H1 (cell line): ENCODE data around the gene CLDN25. TPM values are rescaled to one million over a fixed set of nuclear protein-coding genes. Genes with fewer than 3 reads are reported as not detected.

Experiments
- JUN ChIP-seq: IDR thresholded peaks from 2 replicates; pipeline ENCODE4 v1.6.1; 2011; ENCODE audit warnings: low read depth, mild to moderate bottlenecking, improper control_type of control experiment, low read length
- KDM1A ChIP-seq: fragments of 200-600, 300-600 bp; sonication (generic); IDR thresholded peaks from 2 replicates; pipeline ENCODE4 v1.7.1; 2016; ENCODE audit warnings: mild to moderate bottlenecking, low read length, borderline replicate concordance
- MAFK ChIP-seq: IDR thresholded peaks from 2 replicates; pipeline ENCODE4 v1.6.1; 2012; ENCODE audit warnings: low read depth, mild to moderate bottlenecking, improper control_type of control experiment, low read length
- NRF1 ChIP-seq: IDR thresholded peaks from 2 replicates; pipeline ENCODE4 v1.6.1; 2011; ENCODE audit warnings: mild to moderate bottlenecking, low read depth, low read length, improper control_type of control experiment
- RNF2 ChIP-seq: fragments of 200-900, 300-1000 bp; sonication (generic); IDR thresholded peaks from 2 replicates; pipeline ENCODE4 v1.7.1; 2016; ENCODE audit warnings: borderline replicate concordance, low read depth, mild to moderate bottlenecking, antibody characterized with exemption, low read length; ENCODE audit not compliant: poor library complexity, severe bottlenecking; ENCODE audit errors: missing control alignments
- SP2 ChIP-seq: IDR thresholded peaks from 2 replicates; pipeline ENCODE4 v1.6.1; 2012; ENCODE audit warnings: mild to moderate bottlenecking, low read length, inconsistent platforms
- polyA plus RNA-seq, 7 experiments: library from polyadenylated mRNA; depleted of rRNA in 3 of 7; stranded (reverse) in 5 of 7; unstranded in 2 of 7; fragments of >200 nt in 5 of 7; fragments of 200-250 nt in 2 of 7; gene quantifications; 1 replicate in 5 of 7; 2 replicates in 1 of 7; 4 replicates in 1 of 7; pipeline versions ENCODE4 v1.2.1 to v1.2.3, GENCODE V29; 2011 to 2013; ENCODE audit warnings: missing spikeins in 2 of 7, mixed read lengths in 2 of 7
- total RNA-seq: library from RNA; stranded (reverse); fragmentation: NEBNext Ultra II Directional; extraction: Animal tissue kit (Norgen Biotek cat#: 25700); gene quantifications from 2 replicates; pipeline ENCODE4 v1.2.1, GENCODE V29; 2021
- TF ChIP-seq, protein P1 (sequence below): fragments of 300-600 bp; sonication (generic); IDR thresholded peaks from 2 replicates; pipeline ENCODE4 v1.7.1; 2012; ENCODE audit warnings: low read length, moderate library complexity, mild to moderate bottlenecking, inconsistent platforms; ENCODE audit not compliant: insufficient replicate concordance
- TF ChIP-seq, protein P2 (sequence below): IDR thresholded peaks from 2 replicates; pipeline ENCODE4 v1.6.1; 2011; ENCODE audit warnings: low read depth, mild to moderate bottlenecking, low read length; ENCODE audit not compliant: insufficient read depth
- TF ChIP-seq, protein P3 (sequence below): IDR thresholded peaks from 2 replicates; pipeline ENCODE4 v1.6.1; 2012; ENCODE audit warnings: low read length, inconsistent platforms

Gene CLDN25
- total and polyA plus RNA-seq, 2 of the 8 experiments (the other 6 are each of a cell fraction or from before 2014, with no cell fraction given), result not detected

DNA sequence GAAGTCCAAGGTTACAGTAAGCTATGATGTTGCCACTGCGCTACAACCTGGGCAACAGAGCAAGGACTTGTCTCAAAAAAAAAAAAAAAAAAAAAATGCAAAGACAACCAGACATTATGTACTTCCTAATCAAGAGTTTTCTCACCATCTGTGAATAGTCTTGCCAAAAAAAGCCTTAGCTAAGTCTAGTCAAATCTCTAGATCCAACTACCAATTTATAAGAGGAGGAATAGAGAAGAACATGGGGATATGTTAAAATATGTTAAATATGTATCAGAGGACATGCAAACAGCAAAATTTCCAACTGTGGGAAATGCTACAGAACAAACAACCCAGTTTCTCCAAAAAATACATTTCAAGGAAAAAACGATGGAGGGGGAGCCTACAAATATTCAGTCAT is 50.2 kb downstream of the CLDN25 start (continued):
- TF ChIP-seq, protein P1, sequence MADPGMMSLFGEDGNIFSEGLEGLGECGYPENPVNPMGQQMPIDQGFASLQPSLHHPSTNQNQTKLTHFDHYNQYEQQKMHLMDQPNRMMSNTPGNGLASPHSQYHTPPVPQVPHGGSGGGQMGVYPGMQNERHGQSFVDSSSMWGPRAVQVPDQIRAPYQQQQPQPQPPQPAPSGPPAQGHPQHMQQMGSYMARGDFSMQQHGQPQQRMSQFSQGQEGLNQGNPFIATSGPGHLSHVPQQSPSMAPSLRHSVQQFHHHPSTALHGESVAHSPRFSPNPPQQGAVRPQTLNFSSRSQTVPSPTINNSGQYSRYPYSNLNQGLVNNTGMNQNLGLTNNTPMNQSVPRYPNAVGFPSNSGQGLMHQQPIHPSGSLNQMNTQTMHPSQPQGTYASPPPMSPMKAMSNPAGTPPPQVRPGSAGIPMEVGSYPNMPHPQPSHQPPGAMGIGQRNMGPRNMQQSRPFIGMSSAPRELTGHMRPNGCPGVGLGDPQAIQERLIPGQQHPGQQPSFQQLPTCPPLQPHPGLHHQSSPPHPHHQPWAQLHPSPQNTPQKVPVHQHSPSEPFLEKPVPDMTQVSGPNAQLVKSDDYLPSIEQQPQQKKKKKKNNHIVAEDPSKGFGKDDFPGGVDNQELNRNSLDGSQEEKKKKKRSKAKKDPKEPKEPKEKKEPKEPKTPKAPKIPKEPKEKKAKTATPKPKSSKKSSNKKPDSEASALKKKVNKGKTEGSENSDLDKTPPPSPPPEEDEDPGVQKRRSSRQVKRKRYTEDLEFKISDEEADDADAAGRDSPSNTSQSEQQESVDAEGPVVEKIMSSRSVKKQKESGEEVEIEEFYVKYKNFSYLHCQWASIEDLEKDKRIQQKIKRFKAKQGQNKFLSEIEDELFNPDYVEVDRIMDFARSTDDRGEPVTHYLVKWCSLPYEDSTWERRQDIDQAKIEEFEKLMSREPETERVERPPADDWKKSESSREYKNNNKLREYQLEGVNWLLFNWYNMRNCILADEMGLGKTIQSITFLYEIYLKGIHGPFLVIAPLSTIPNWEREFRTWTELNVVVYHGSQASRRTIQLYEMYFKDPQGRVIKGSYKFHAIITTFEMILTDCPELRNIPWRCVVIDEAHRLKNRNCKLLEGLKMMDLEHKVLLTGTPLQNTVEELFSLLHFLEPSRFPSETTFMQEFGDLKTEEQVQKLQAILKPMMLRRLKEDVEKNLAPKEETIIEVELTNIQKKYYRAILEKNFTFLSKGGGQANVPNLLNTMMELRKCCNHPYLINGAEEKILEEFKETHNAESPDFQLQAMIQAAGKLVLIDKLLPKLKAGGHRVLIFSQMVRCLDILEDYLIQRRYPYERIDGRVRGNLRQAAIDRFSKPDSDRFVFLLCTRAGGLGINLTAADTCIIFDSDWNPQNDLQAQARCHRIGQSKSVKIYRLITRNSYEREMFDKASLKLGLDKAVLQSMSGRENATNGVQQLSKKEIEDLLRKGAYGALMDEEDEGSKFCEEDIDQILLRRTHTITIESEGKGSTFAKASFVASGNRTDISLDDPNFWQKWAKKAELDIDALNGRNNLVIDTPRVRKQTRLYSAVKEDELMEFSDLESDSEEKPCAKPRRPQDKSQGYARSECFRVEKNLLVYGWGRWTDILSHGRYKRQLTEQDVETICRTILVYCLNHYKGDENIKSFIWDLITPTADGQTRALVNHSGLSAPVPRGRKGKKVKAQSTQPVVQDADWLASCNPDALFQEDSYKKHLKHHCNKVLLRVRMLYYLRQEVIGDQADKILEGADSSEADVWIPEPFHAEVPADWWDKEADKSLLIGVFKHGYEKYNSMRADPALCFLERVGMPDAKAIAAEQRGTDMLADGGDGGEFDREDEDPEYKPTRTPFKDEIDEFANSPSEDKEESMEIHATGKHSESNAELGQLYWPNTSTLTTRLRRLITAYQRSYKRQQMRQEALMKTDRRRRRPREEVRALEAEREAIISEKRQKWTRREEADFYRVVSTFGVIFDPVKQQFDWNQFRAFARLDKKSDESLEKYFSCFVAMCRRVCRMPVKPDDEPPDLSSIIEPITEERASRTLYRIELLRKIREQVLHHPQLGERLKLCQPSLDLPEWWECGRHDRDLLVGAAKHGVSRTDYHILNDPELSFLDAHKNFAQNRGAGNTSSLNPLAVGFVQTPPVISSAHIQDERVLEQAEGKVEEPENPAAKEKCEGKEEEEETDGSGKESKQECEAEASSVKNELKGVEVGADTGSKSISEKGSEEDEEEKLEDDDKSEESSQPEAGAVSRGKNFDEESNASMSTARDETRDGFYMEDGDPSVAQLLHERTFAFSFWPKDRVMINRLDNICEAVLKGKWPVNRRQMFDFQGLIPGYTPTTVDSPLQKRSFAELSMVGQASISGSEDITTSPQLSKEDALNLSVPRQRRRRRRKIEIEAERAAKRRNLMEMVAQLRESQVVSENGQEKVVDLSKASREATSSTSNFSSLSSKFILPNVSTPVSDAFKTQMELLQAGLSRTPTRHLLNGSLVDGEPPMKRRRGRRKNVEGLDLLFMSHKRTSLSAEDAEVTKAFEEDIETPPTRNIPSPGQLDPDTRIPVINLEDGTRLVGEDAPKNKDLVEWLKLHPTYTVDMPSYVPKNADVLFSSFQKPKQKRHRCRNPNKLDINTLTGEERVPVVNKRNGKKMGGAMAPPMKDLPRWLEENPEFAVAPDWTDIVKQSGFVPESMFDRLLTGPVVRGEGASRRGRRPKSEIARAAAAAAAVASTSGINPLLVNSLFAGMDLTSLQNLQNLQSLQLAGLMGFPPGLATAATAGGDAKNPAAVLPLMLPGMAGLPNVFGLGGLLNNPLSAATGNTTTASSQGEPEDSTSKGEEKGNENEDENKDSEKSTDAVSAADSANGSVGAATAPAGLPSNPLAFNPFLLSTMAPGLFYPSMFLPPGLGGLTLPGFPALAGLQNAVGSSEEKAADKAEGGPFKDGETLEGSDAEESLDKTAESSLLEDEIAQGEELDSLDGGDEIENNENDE, result no peak
- no peak for TF ChIP-seq MAFK
- TF ChIP-seq, protein P2, sequence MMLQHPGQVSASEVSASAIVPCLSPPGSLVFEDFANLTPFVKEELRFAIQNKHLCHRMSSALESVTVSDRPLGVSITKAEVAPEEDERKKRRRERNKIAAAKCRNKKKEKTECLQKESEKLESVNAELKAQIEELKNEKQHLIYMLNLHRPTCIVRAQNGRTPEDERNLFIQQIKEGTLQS, result no peak
- no peak for TF ChIP-seq NRF1
- TF ChIP-seq SP2, result no peak
- no peak for TF ChIP-seq KDM1A
- TF ChIP-seq JUN, result no peak
- TF ChIP-seq, protein P3, sequence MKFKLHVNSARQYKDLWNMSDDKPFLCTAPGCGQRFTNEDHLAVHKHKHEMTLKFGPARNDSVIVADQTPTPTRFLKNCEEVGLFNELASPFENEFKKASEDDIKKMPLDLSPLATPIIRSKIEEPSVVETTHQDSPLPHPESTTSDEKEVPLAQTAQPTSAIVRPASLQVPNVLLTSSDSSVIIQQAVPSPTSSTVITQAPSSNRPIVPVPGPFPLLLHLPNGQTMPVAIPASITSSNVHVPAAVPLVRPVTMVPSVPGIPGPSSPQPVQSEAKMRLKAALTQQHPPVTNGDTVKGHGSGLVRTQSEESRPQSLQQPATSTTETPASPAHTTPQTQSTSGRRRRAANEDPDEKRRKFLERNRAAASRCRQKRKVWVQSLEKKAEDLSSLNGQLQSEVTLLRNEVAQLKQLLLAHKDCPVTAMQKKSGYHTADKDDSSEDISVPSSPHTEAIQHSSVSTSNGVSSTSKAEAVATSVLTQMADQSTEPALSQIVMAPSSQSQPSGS, result no peak
- TF ChIP-seq RNF2, result no peak
